HUDEP-2 (cell line): ENCODE data around the gene STRN.
"Not testable (repeated sequence)": the region's sequence is repeated elsewhere in the genome, so short reads cannot be mapped to it uniquely, and the experiment has no call there.

Experiments
- DNase-seq, 76 experiments: peaks; one replicate each; lab custom pipeline; 2025; ENCODE audit not compliant: unreplicated experiment in 76 of 76; lab: John Stamatoyannopoulos, UW

The STRN gene

DNA sequence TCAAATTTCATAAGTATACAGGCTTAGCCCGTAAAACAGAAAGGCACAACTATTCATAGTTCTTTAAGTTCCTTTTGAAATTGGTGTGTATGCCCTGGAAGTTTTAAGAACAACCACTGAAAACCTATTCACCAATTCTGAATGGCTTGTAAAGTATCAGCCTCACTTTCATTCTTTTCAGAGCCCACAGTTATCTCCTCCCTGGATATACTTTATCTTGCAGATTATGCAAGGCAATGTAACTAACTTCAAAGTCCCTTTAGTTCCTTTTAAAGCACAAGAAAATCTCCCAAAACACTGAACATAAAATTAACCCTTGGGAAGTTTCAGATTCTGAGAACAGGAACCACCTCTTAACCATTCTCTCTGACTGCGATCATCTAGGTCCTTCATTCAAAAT, 1.1 kb downstream of the STRN start:
- no peak for DNase-seq

DNA sequence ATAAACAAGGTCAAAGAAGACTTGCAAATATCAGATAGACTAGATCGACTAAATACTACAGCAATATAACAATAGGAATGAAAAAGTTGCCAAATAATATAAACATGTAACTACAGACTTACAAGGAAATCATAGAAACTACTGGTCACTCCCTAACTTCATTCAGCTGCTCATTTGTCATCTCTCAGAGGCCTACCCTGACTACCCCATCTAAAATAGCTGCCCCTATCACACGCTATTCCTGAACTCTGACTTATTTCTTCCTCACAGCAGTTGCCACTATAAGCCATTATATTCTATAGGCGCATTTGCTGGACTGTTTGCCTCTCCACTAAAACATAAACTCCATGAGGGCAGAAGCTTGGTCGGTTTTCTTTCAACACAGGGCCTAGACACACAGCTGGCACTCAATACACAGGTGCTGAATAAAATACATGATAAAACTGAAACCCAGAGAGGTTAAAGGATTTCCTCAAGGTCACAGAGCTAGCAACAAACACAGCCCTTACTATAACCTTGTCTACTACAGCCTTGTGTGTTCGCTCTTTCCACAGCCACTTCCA, 1.8 kb downstream of the STRN start:
- no peak for DNase-seq

DNA sequence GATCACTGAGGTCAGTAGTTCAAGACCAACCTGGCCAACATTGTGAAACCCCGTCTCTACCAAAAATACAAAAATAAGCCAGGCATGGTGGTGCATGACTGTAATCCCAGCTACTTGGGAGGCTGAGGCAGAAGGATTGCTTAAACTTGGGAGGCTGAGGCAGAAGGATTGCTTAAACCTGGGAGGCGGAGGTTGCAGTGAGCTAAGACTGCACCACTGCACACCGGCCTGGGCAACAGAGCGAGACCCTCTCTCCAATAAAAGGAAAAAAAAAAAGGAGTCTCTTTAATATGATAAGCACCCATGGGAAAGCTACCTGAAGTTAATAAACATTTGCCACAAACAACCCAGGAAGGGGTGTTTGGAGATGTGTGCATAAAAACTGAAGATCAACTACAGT, 2.6 kb downstream of the STRN start:
- DNase-seq: no peak

DNA sequence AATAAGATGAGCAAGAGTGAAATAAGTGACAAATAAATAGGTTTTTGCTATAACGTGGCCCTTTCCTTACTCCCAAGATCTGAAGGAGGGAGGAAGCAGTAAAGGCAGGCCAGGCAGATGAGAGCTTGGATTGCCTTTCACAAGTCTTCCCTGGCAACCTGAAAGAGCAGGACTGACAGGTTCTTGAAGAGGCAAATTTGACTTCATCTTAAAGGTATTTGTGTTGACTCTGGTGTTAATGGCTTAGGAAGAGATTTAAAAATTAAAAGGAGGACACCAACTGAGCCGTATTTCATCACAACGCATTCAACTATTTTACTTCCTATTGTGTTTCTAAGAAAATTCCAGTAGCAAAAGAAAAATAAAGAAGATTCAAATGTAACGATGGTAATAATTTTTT, 3.2 kb downstream of the STRN start:
- no peak for DNase-seq

DNA sequence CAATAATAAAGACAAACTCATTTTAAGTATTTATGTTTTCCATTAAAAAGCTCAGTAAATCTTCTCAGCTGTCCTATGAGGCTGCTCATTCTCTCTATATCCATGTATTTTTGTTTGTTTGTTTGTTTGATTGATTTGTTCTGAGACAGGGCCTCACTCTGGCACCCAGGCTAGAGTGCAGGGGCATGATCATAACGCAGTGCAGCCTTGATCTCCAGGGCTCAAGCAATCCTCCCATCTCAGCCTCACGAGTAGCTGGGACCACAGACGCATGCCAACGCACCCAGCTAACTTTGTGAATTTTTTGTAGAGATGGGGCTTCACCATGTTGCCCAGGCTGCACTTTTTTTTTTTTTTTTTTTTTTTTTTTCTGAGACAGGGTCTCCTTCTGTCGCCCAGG, 5.6 kb downstream of the STRN start:
- DNase-seq: no peak

DNA sequence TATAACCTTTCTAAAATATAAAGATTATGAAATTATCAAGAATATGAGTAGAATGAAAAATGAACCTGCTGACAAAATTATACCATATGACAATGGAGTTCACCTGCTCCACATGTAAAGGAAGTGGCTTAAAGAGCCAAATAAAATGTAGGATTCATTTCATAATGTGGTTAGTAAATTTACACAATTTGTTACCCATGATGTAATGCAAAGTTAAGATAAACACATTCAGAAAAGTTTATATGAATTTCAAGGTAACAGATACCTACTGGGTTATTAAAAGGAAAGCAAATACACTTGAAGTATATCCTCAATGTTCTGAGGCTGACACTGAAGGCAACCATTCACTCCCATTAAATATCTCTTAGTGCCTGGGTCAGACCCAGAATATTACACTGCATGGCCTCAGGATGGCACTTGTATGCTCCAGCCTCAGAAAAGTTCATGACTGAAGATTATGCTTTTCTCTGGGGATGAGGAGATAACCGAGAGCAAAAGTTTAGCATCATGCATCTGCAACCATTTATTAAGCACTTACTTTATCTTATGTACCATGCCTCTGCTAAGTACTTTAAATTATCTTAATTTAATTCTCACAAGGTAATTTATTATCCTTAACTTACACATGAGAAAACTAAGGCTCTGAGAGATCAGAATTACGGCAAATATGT, 6.2 kb downstream of the STRN start:
- DNase-seq: peak in 4 of 76 experiments; percentile 5 to 13 (median 12)

DNA sequence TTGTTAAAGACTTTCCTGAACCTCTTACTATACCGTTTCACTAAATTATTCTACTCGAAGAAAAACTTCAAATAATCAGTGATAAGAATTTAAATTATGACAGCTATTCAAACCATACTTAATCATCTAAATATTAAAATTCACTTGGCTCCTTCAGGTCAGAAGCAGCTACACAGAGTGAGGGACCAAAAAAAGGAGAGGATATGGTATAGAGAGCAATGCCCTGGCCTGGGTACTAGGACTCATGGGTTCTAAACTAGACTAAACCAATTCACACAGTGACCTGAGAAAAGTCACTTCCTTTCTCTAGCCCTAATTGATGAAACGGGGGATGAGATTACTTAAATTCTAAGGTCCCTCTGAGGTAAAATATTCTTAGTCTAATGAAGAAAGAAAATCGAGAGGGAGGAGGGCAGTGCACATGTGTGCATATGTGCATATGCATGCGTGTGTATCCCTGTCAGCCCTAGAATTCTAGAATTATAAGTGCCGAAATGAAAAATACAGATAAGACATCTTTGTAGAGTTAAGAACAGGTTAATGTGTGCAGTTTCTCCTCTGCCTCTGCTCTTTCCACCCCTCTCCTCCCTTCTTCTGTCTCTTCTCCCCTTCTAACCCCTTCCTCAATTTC, 11.2 kb downstream of the STRN start:
- DNase-seq: no peak

DNA sequence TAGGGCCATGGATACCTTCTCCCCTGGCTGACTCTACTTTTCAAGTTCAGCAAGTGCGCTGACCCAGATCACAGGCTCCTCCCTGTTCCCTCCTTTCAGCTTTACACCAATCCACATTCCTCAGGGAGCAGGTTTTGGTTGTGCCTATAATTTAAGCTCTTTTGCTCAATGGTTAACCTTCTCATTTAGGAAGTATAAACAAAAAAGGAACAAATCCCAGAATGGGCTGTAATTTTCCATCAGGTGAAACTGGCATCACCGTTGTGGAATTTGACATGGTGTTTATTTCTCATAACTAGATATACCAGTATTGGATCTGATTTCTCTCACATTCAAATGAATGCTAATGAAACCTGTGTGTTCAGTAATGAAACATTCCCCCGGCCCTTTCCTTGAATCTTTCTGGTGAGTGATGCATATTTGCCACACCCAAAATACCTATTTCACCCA, 13.6 kb downstream of the STRN start:
- DNase-seq: no peak

DNA sequence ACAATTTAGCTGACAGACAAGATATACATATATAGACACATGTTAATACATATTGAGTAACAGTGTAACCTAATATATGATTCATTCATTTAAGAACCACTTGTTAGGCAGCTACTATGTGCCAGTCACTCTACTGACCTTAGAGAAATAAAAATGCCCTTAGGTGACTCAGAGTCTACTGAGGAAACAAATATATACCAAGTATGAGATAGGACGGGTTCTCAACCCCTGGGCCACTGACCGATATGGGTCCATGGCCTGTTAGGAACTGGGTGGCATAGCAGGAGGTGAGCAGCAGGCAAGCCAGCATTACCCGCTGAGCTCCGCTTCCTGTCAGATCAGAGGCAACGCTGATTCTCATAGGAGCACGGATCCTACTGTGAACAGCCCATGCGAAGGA, 14.8 kb downstream of the STRN start:
- no peak for DNase-seq

DNA sequence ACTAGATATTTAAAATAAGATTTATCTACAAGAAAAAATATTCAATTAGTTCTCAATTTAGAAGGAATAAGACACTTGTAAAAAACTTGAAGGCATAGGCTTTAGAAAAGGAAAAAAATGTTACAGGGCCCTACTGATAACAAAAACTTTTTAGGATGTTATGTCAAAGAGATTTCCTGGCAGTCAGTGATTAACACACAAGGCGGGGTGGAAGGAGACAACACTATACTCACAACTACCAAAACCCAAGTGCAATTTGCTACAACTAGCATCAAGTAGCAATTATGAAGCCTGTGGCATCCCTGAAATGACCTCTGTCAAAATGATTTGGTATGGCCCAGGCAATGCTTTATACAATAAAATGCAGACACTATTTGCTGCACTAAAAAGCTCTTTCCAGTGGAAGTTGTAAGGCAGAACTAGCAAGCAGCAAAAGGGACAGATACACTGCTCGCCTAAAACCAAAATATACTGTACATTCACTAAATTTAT, 15.3 kb downstream of the STRN start:
- DNase-seq: no peak

DNA sequence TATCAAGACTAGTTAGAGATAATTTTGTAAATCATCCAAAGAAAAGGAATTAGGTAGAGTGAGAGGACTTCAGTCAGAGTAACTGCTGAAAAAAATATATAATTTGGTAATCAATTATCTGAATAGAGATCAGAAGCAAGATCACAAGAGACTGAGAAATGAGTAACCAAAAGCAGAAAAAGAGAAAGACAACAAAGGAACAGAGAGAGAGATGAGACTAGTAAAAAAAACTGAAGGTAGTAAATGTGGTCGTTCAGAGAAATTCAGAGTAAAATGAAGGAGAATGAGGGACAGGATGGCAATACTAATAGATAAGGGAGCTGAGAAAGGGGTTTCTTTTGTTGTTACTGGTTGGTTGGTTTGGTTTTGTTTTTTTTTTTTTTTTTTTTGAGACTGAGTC, 16.5 kb downstream of the STRN start:
- no peak for DNase-seq

DNA sequence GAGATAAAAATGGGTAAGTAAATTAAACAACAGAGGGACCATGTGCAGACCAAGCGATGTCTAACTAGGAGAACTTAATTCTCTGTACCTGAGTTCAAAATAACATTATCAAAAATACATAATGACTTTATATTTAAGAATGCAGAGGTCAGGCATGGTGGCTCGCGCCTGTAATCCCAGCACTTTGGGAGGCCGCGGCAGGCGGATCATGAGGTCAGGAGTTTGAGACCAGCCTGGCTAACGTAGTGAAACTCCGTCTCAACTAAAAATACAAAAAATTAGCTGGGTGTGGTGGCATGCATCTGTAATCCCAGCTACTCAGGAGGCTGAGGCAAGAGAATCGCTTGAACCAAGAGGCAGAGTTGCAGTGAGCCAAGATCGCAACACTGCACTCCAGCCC, 21.1 kb downstream of the STRN start:
- DNase-seq: not testable (repeated sequence)

DNA sequence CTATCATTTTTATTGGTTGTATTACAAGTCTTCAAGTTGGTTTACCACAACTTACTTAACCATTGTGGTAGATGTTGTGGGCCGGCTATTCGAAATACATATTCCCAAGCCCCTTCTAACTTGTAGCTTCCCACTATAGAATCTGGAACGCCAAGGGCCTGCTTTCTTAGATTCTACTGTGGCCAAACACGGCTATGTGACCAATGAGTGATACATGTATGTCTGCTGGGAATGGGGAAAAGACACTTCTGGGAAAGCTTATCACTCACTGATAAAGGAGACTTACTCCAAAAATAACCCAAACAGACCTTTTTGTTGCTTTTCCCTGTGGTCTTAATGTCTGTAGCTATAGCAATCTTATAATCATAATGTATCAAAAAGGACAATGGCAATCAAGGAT, 24.5 kb downstream of the STRN start:
- DNase-seq: no peak

DNA sequence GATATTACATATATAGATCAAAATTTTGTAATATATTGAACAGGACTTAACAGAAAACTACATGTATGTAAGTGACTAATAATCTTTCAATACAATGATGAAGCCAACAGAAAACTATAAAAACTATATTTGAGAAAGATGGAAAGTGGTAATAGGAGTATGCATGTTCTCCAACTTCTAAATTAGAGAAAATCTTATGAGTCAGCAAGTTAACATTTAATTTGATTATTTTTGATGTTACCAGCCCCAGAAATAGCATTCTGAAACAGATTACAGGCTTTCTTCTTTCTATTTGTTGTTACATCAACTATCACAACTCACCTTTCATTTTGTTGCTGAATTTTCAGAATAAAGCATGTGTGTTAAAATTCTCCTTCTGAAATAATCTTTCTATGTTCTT, 29.8 kb downstream of the STRN start:
- not testable (repeated sequence) for DNase-seq

DNA sequence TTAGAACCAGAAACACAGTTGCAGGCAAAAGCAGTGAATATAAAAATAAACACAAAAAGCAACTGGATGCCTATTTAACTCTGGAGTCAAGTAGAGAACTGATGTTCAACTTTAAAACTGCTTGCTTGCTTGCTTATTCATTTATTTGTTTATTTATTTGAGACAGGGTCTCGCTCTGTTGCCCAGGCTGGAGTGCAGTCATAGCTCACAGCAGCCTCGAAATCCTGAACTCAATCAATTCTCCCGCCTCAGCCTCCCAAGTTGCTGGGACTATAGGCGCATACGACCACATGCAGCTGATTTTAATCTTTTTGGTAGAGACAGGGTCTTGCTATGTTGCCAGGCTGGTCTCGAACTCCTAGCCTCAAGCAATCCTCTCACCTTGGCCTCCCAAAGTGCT, 34.6 kb downstream of the STRN start:
- DNase-seq: not testable (repeated sequence)

DNA sequence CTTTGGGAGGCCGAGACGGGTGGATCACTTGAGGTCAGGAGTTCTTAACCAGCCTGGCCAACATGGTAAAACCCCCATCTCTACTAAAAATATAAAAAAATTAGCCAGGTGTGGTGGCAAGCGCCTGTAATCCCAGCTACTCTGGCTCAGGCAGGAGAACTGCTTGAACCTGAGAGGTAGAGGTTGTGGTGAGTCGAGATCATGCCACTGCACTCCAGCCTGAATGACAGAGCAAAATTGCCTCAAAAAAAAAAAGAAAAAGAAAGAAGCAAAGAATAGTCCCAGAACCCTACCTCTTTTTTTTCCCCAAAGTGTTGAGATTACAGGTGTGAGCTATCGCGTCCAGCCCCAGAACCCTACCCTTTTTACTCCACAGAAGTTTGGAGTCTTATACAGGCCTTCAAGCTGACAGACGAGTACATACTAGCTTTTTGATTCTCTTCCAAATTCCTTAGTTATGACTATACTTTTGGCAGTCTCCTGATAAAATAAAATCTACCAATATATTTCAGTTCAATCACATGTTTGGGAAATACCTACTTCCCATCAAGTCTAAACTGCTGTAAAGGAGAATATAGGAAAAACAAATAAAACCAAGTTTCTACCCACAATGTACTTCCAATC, 35.4 kb downstream of the STRN start:
- DNase-seq: not testable (repeated sequence)

DNA sequence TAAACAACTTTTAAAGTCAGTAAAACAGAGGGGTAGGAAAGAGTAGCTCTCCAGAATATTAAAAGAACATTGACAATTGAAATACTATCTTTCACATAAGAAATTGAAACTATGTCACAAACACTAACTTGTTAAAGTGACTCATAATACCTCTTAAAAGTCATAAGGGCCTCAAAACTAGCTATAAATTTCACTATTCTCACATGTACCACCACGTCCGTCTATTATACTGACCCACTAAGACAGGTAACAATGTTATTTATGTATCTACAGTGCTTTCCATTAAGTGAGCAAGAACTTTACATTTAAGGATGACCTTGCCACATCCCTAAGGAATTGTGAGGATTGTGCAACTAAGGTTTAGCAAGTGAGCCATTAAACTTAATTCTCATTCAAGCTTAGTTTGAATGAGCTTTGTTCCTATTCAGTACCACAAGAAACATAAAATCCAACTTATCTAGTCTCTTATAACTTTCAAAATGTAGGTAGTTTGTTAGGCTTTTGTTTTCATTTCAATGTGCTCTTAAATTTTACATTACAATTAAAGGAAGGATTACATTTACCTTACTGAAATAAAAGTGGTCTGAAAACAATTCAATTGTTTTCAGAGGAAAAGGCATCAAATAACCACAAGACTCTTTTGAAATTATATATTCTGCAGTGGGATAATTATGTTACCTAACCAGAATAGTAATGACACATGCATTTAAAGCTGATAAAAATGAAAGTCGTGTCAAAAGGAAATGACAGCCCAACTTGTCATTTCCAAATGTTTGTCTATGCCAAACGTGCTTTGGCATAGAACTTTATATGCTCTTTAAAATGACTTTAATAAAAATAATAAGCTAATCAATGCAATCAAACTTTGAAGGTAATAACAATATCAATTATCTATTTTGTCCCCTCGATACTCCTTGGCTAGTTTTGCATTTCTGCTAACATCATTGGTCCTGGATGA, 39.9 kb downstream of the STRN start:
- not testable (repeated sequence) for DNase-seq

DNA sequence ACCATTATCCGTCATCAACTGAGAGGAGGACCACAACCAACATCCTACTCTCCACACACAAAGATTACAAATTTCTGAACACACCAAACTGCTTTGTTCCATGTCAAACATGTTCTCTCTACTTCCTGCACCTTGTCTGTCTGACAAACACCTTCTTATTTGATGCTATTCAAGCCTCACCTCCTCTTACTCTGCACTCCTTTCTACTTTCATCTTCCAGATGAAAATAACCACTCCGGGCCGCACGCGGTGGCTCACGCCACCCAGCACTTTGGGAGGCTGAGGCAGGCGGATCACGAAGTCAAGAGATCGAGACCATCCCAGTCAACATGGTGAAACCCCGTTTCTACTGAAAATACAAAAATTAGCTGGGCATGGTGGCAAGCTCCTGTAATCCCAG, 43.7 kb downstream of the STRN start:
- DNase-seq: not testable (repeated sequence)

DNA sequence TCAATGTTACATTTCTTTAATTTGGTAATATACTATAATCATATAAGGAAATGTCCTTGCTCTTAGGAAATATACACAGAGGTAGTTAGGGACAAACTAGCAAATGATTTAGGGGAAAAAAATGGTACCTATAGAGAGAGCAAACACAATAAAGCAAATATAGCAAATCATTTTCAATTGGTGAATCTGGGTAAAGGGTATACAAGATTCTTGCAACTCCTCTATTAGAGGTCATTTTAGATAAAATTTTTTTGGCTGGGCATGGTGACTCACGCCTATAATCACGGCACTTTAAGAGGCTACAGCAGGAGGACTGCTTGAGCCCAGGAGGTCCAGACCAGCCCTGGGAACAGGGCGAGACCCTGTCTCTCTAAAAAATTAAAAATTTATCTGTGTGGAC, 44.4 kb downstream of the STRN start:
- peak in 1 of 76 experiments; percentile 12 for DNase-seq

DNA sequence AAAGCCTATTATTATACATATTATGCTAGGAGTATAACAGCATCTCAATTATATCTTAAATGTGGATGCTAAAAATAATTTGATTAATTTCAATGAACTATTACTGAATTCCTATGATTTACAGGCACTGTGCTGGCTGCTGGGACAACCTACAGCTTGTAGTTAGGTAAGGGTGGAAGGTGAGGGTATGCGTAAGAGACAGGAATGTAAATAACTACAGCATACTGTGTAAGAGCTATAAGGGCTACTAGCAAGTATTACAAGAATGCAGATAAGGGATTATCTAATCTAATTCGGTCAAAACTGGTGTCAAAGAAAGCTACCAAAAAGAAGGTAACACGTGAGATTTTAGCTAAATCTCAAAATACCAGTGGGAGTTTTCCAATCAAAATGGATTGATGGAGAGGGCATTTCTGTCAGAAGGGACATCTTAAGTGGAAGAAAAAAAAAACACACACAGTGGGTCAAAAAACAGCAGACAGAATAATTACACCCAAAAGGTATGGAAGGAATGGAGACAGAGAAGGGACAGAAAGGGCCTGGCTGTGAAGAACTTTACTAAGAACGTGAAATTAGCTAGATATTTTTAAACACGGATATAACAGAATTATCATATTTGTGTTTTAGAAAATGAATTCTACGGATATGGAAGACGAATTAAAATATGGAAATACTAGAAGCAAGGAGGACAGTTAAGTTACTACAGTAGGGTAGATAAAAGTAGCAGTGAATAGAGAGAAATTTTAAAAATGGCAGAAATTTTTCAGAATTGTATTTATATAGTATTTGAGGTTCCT, 47.1 kb downstream of the STRN start:
- no peak for DNase-seq
